Left kidney (tissue), 1 donor: Measurements from ENCODE around the gene PARPBP. TPM values are rescaled to one million over a fixed set of nuclear protein-coding genes. Genes with fewer than 3 reads are reported as not detected.

Source experiments
- polyA plus RNA-seq: library from polyadenylated mRNA; unstranded; fragments of 120-200 nt; gene quantifications from one replicate; pipeline ENCODE4 v1.2.1, GENCODE V29; 2013; ENCODE audit not compliant: insufficient read length

Gene PARPBP
- polyA plus RNA-seq, 1 donor, result 18.3 TPM

Other genes starting within 250 kb of the PARPBP start
- gene DRAM1, start 242.6 kb upstream of the PARPBP start, polyA plus RNA-seq, result 21.7 TPM
- 58.7 TPM for gene WASHC3, start 58.2 kb upstream of the PARPBP start, polyA plus RNA-seq
- 35.8 TPM for gene NUP37, start 69 bp upstream of the PARPBP start, polyA plus RNA-seq
- gene PMCH, start 77.7 kb downstream of the PARPBP start, polyA plus RNA-seq, result 0.91 TPM